Medulla oblongata (tissue), 1 donor: ENCODE measurements around the gene DNAJC5.
A peak's percentile ranks its signal among the peaks of the same experiment; 100 is the strongest.

ENCODE experiments used
- DNase-seq: peaks from one replicate; pipeline ENCODE4 v3.0.0-alpha.2; 2015; ENCODE audit errors: extremely low spot score

The DNAJC5 gene

DNA sequence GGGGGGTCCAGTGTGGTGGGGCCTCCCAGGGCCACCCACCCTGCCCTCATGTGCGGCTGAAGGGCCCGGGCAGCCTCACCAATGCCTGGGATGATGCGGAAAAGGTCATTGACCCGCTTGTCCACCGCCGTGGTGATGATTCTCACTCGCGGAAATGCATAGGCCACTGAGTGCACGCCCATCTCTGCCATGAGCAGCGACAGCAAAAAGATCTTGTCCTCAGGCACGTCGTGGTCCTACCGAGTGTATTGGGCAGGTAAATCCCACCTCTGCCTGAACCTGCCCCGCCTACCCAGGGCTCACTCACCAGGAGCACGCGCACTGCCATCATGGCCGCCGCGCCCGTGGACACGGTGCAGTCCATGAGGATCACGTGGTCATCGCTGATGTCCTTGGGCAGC lies 45.1 kb downstream of the DNAJC5 start:
- DNase-seq, result no peak

GRCh38 chr20:63940472-63941266 lies 45.7 kb downstream of the DNAJC5 start:
- no peak for DNase-seq

- no peak for DNase-seq
Observed at GRCh38 chr20:63941282-63942081, 46.6 kb downstream of the DNAJC5 start.

DNA sequence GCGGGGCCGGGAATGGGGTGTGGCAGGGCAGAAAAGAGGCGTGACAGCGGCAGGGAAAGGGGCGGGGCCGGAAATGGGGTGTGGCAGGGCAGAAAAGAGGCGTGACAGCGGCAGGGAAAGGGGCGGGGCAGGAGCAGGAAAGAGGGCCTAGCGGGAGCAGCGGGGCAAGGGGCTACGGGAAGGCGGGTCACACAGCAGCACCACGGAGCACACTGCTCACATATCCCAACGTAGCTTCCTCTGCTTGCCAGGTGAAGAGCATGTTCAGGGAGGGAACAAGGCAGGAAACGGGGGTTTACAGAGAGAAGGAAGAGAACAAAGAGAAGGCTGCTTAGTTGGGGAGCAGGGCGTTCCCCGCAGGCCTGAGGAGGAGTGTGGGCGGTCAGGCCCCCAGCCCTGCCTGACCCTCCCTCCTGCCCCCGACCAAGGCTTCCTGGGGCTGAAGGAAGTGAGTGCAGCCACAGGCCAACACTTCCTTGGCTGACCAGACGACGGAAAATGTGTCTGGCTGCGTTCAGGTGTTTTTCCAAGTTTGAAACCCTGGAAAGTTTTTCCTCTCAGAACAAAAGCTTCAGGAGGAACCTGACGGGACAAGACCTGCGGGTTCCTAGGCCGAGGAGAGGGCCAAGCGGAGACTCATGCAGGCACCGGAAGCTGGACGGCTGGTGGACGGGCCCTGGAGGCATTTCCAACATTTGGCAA lies 47.5 kb downstream of the DNAJC5 start:
- no peak for DNase-seq

GRCh38 chr20:63942969-63943807 lies 48.3 kb downstream of the DNAJC5 start:
- no peak for DNase-seq

DNA sequence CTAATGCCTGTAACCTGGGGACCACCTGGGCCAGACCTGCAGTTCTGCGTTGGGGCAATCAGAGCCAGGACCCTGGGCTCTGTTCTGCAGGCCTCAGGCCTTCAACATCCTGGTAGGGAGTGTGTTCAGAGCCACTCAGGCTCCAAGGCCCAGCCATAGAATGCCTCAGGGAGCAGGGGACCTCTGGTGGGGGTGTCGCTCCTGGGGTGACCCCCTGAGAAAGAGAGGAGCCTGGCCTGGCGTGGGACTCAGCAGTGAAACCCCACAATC lies 48.8 kb downstream of the DNAJC5 start:
- no peak for DNase-seq

DNA sequence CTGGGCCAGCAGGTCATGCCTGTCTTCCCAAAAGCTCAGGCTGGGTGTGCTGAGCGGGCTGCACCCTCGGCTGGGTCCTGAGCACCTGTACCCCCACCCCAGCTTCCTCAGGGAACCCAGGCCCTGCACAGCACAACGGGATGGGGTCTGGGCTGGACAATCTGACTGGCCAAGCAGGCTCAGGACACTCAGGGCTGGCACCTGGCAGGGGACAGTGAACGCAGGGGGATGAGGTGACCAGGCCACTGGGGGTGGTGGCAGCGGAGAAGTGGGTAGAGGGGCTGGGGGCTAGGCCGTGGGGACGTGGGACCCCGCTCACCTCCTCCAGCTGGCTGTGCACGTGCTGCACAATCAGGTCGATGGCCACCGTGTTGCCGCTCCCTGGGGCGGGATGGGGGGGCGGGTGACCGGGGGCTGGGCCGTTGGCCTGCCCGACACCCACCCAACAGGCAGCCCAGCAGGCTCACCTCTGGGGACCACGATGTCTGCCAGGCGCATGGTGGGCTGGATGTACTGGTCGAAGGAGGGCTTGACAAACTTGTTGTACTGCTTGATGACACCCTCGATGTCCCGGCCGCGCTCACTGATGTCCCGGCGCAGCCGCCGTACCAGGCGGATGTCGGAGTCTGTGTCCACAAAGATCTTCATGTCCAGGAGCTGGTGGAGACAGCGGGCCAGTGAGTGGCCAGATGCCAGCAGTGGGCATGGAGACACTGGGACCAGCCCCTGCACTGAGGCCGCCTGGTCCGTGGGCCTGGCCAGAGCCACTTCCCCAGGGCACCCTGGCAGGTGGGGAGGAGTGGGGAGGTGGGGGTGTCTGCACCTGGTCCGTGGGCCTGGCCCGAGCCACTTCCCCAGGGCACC lies 49.4 kb downstream of the DNAJC5 start:
- DNase-seq, result no peak

DNA sequence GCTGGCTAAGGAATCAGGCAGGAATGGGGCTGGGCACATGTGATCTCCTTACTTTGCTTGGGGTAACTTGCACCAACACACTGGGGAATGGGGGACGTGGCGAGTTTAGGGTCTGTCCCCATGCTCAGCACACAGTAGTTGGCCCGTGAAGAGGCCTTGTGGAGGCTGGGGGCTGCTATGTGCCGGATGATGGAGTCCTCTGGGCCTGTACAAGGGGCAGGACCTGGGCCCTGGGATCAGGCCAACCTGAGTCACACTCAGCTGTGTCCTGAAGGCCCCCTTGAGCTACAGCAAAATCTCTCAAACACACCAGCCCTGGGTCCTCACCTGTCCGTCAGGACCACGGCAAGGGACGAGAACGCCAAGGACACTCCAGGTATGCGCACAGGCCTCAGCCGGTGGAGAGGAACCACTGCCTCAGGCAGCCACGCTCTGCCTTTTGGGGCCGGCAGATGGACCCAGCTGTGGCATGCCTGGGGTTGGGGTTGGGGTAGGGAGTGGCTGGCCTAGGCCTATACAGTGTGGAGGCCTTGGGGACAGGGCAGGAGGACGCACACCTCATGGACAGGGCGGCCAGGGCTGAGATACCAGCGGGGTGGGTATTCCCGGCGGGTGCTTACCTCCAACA lies 50.2 kb downstream of the DNAJC5 start:
- DNase-seq, result no peak

- no peak for DNase-seq
Observed at GRCh38 chr20:63945921-63946920, 51.3 kb downstream of the DNAJC5 start.

DNA sequence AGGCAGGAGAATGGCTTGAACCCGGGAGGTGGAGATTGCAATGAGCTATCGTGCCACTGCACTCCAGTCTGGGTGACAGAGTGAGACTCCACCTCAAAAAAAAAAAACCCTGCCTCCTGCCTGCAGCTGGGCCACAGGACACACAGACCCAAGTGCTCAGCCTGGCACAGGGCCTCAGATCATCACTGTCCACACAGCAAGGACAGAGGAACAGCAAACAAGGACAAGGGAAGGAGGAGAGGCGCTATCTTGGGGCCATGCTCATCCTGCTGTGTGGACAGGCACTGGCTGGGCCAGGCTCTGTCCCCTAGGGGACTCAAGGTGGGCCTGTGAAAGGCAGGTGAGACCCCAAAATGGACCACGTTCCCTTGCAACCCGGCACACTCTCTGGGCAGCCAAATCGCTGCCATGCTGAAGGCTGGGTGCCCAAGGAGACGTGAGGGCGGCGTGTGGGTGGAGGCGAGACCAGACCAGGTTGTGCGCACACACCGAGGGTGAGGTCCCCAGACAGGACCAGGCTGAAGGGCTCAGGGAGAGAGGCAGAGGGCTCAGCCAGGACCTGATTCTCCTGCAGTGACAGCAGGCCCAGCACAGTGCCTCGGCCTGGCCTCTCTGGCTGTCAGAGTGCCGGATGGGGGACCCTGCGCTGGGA lies 52.2 kb downstream of the DNAJC5 start:
- peak; percentile 37 for DNase-seq

DNA sequence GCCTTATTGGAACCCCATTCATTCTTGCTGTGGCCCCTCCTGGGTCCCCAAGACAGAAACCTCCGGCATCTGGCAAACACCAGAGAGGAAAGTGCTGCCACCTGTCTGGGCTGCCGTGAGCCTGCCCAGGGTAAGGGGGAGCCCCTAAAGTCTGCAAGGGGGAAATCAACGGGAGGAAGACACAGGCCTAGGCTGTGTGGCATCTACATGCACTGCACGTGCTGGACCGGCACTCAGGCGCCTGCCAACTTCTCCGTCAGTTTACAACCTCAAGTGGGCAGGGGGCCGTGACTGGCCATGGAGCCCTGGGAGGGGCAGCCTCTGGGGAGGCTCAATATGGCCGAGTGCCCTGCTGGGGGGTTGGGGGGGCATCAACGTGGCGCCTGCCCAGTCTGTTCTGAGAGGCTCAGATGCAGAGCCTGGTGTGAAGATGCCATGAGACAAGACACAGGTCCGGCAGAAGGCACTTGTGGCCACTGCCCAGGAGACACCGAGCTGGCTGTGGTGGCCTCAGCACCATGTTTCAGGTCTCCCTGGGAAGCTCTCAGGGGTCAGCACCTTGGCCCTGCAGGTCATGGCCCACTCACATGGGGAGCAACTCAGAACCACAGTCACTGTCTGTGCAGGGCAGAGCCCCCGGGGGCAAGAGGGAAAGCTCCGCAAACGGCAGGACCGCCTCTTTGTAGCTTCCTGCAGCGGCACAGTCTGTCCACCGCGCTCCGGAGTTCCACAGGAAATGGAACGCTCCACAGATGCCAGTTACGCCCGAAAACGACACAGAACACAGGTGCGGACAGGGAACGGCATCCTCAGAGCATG lies 52.9 kb downstream of the DNAJC5 start:
- peak; percentile 57 for DNase-seq

DNA sequence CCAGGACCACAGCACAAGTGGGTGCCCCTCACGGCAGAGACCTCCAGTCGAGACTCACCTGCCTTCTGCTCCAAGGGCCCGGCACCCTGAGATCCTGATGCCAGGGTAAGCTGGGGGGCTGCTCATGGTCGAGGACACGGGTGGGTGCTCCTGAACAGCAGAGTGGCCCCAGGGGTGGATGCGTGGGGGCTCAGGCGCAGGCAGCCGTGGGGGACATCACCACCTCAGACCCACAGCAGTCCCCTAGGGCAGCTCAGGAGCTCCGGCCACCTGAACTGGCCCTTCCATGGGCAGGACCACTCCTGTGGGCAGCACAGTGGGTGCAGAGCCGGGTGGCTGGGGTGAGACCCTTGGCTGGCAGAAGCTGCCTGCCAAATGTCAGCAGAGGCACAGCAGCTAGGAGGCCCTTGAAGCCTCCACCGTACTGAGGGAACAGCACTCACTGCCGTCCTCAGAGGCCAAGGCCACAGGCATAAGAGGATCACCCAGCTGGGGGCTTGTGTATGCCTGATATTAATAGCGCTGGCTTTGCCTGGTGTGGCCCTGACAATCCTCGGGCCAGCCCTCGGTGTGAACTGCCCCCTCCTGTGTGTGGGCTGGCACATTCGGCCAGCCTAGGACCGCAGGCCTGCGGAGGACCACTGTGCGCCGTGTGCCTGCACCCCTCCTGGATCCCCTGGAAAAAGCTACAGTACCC lies 55.9 kb downstream of the DNAJC5 start:
- no peak for DNase-seq

DNA sequence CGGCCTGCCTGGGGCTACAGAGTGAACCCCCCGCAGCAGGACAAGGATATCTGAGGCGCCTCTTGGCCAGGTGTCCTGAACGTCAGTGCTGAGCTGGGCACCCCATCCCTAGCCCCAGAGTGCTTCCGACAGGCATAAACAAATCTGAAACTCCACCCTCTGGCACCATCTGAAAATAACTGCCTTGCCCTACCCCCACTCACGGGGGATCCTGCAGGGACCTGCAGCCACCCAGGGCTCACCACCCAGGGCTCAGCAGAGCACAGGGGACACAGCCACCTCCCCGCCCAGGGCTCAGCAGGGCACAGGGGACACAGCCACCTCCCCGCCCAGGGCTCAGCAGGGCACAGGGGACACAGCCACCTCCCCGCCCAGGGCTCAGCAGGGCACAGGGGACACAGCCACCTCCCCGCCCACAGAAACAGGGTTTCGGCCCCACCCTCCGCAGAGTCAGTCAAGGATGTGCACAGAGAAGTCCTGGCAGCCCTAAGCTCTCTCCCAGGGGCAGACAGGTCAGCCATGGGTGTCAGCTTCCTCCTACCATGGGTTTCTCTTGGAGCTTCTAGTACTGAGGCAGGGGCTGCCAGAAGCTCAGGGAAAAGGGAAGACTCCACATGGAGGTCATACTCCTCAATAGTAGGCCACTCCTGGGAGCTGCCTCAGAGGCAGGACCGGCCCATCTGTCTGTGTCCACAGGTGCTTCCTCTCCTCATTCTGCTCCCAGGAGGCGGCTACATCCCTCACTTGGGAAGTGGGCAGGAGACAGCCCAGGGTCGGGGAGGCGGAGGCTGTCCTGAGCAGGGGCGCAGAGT lies 56.7 kb downstream of the DNAJC5 start:
- DNase-seq, result no peak

- no peak for DNase-seq
Observed at GRCh38 chr20:63952210-63952535, 57.2 kb downstream of the DNAJC5 start.

DNA sequence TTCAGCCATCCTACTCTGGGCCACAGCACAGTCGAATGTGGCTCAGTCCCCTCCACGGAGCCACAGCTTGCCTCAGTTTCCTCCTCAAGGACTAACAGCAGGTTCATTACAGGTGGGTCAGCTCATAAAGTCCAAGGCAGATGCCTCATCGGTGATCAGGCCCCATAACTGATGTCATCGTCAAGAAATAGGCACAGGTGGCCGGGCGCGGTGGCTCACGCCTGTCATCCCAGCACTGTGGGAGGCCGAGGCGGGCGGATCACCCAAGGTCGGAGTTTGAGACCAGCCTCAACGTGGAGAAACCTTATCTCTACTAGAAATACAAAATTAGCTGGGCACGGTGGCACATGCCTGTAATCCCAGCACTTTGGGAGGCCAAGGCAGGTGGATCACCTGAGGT lies 57.8 kb downstream of the DNAJC5 start:
- DNase-seq, result no peak

GRCh38 chr20:63953764-63954429 lies 59.0 kb downstream of the DNAJC5 start:
- DNase-seq, result no peak
